ENCODE data around the gene APH1A. TPM values are rescaled to one million over a fixed set of nuclear protein-coding genes. Genes with fewer than 3 reads are reported as not detected.

The APH1A gene
- total RNA-seq, 1 experiment from 2014 or later = 115 TPM

GRCh38 chr1:150236614-150237100, 32.2 kb downstream of the APH1A start:
- H3K79me1 ChIP-seq (ENCODE audit: insufficient read depth, low read depth, low read length, poor library complexity, severe bottlenecking) = no peaks in the 10 kb centered on the region
- H2AK5ac ChIP-seq (ENCODE audit: insufficient read length, low read length) = no peak overlapping the region
- H3K27ac ChIP-seq (ENCODE audit: insufficient read length, low read depth, low read length) = peak overlapping the region; percentile 97
- Mint-ChIP-seq H3K27me3 (ENCODE audit: low read depth) (no peaks in the 10 kb centered on the region; the same call in 1 of the 2 replicates), H3K4me1 (peaks cover 18 to 19% of the 10 kb centered on the region in 2 experiments), H3K4me3 (no peak overlapping the region), H3K36me3 (ENCODE audit: insufficient read depth in 1 of 3, low read depth in 3 of 3) (peaks cover 0 to 6% (median 0%) of the 10 kb centered on the region in 3 experiments; a peak in 1 of 7 replicates), H3K27ac (no peak overlapping the region; a peak in 1 of 7 replicates), H3K9me3 (no peaks in the 10 kb centered on the region; a peak in 1 of 5 replicates)
- H4K8ac ChIP-seq (replicated peaks; ENCODE audit: insufficient read length, low read depth, low read length) = no peak overlapping the region
- no peaks in the 10 kb centered on the region; the same call in 1 of the 2 replicates for H3K4me1 ChIP-seq (ENCODE audit: insufficient read depth, low read length)
- peak overlapping the region; percentile 76 for H2BK20ac ChIP-seq (ENCODE audit: low read depth, low read length, poor library complexity, severe bottlenecking)
- H4K5ac ChIP-seq (ENCODE audit: insufficient read length, low read depth, low read length) = peak overlapping the region; percentile 79
- H2BK15ac ChIP-seq (ENCODE audit: low read depth, low read length) = no peak overlapping the region
- H3K18ac ChIP-seq (ENCODE audit: insufficient read length, low read depth, low read length) = peak overlapping the region; percentile 93
- no peaks in the 10 kb centered on the region for H3K9me3 ChIP-seq (ENCODE audit: control insufficient read depth, low read depth, low read length)
- H3K14ac ChIP-seq (ENCODE audit: insufficient read depth, low read length) = no peak overlapping the region; the same call in 1 of the 2 replicates
- H3K23ac ChIP-seq (ENCODE audit: insufficient read length, low read depth, low read length) = no peak overlapping the region
- H3K79me2 ChIP-seq (ENCODE audit: insufficient read depth, low read length) = peaks cover 19% of the 10 kb centered on the region; the same call in 1 of the 2 replicates
- no peaks in the 10 kb centered on the region for H4K20me1 ChIP-seq (ENCODE audit: control insufficient read depth, insufficient read depth, insufficient read length)
- H3K23me2 ChIP-seq (ENCODE audit: insufficient read length, low read depth, low read length, poor library complexity, severe bottlenecking) = peaks cover 15% of the 10 kb centered on the region
- H2BK120ac ChIP-seq (ENCODE audit: low read depth, low read length, poor library complexity, severe bottlenecking) = peak overlapping the region; percentile 38
- no peaks in the 10 kb centered on the region for H3K27me3 ChIP-seq (ENCODE audit: insufficient read depth, low read length)
- H3K4me2 ChIP-seq (ENCODE audit: insufficient read depth, insufficient read length, low read length) = peak overlapping the region; percentile 55
- H3T11ph ChIP-seq (ENCODE audit: low read length) = peak overlapping the region; percentile 95
- H3K9ac ChIP-seq (ENCODE audit: extremely low read depth, insufficient read length, low read length) = peak overlapping the region; percentile 97
- H2BK5ac ChIP-seq (ENCODE audit: insufficient read length, low read length) = peak overlapping the region; percentile 37
- H2BK12ac ChIP-seq (ENCODE audit: insufficient read length, low read depth, low read length) = no peak overlapping the region
- no peak overlapping the region for H3K56ac ChIP-seq (ENCODE audit: insufficient read length, low read depth, low read length)
- TF ChIP-seq CTCF (conservative IDR thresholded peaks at IDR 0.05) = no peak
- no peak overlapping the region for H2AFZ ChIP-seq (ENCODE audit: low read length)
- no peak overlapping the region; the same call in 1 of the 2 replicates for H3K4ac ChIP-seq (ENCODE audit: low read depth, low read length)
- WGBS (ENCODE audit: extremely low coverage, insufficient read length, low lambda C conversion rate) = no CpG with 5 or more reads among the region's 10 CpGs
- H4K91ac ChIP-seq (ENCODE audit: insufficient read length, low read depth, low read length) = no peak overlapping the region
- DNase-seq = no peak

Data from H9 (cell line).